ENCODE data around the gene TOB2.
"Not testable (repeated sequence)": the region's sequence is repeated elsewhere in the genome, so short reads cannot be mapped to it uniquely, and the experiment has no call there.

Gene TOB2

DNA sequence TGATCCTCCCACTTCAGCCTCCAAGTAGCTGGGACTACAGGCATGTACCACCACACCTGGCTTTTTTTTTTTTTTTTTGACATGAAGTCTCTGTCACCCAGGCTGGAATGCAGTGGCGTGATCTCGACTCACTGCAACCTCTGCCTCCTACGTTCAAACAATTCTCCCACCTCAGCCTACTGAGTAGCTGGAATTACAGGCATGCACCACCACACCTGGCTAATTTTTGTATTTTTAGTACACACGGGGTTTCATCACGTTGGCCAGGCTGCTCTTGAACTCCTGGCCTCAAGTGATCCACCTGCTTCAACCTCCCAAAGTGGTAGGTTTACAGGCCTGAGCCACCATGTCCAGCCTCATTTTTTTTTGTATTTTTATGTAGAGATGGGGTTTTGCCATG is 6.1 kb downstream of the TOB2 start:
- 100% methylated on average over 1 of the region's 5 CpGs for WGBS (ENCODE audit: insufficient coverage, insufficient read length)
- H3K4me3 ChIP-seq (ENCODE audit: low read length); H3K27ac ChIP-seq (ENCODE audit: low read length); H3K9me3 ChIP-seq (ENCODE audit: control insufficient read depth, insufficient read depth, low read length); DNase-seq (ENCODE audit: low read depth, low spot score); H3K27me3 ChIP-seq (ENCODE audit: control insufficient read depth, insufficient read depth, low read length); H3K4me1 ChIP-seq (ENCODE audit: control insufficient read depth, insufficient read depth, low read length): not testable (repeated sequence)
- H3K36me3 ChIP-seq (ENCODE audit: control insufficient read depth, insufficient read depth, low read length): peaks cover 23% of the 10 kb centered on the region

DNA sequence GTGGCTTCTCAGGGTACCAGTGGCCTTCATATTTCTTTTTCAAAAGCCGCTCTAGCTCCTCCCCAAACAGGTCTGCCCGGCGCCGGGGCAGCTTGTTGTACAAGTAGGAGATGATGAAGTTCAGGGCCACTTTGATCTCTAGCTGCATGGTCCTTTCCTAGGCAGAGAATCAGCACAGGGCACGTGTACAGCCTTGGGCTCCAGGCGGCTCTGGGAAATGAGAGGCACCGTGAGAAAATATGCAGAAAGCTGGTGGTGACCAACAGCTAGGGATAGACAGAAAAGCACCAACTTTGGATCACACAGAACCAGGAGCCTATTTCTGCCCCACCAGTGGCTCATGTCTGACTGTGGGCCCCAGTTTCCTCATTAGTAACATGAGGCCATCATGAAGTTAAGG is 9.4 kb downstream of the TOB2 start:
- peaks cover 32% of the 10 kb centered on the region for H3K36me3 ChIP-seq (ENCODE audit: control insufficient read depth, insufficient read depth, low read length)
- H3K4me3 ChIP-seq (ENCODE audit: low read length): no peak overlapping the region
- H3K27ac ChIP-seq (ENCODE audit: low read length): no peak overlapping the region
- H3K27me3 ChIP-seq (ENCODE audit: control insufficient read depth, insufficient read depth, low read length): no peaks in the 10 kb centered on the region
- no CpG with 5 or more reads among the region's 7 CpGs for WGBS (ENCODE audit: insufficient coverage, insufficient read length)
- no peaks in the 10 kb centered on the region for H3K4me1 ChIP-seq (ENCODE audit: control insufficient read depth, insufficient read depth, low read length)
- no peak for DNase-seq (ENCODE audit: low read depth, low spot score)
- no peaks in the 10 kb centered on the region for H3K9me3 ChIP-seq (ENCODE audit: control insufficient read depth, insufficient read depth, low read length)

DNA sequence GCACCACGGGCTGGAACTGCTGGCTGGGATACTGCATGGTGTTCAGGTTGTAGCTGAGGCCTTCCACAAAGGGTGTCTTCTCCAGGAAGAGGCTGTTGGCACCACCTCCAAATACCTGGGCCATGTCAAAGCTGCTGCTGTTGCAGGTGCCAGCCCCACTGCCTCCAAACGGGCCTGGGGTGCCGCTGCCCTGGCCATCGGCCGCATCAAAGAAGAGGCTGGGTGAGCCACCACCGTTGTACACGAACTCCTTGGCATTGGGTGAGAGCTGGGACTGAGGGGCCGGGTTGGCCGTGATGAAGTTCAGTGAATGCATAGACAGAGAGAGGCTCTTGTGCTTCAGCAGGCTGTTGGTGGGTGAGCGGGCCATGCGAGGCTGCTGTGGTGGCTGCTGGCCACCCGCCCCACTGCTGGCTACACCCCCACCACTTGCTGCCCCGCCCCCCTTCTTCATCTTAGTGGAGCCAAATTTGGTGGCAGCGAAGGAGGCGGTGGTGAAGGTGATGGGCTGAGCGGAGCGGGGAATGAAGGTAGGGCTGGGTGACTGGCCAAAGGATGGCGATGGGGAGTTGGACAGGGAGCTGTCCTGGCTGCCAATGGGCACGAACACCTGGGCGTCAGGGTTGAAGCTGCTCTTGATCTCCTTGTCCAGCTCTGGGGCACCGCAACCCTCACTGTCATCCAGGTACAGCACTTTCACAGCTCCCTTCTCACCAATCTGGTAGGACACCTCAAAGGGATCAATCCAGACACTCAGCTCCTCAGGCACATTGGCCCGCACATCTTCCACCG is 10.1 kb downstream of the TOB2 start:
- no peaks in the 10 kb centered on the region for H3K4me1 ChIP-seq (ENCODE audit: control insufficient read depth, insufficient read depth, low read length)
- H3K27ac ChIP-seq (ENCODE audit: low read length): no peak overlapping the region
- H3K27me3 ChIP-seq (ENCODE audit: control insufficient read depth, insufficient read depth, low read length): no peaks in the 10 kb centered on the region
- no peaks in the 10 kb centered on the region for H3K9me3 ChIP-seq (ENCODE audit: control insufficient read depth, insufficient read depth, low read length)
- WGBS (ENCODE audit: insufficient coverage, insufficient read length): no CpG with 5 or more reads among the region's 23 CpGs
- H3K36me3 ChIP-seq (ENCODE audit: control insufficient read depth, insufficient read depth, low read length): peaks cover 32% of the 10 kb centered on the region
- DNase-seq (ENCODE audit: low read depth, low spot score): no peak
- no peak overlapping the region for H3K4me3 ChIP-seq (ENCODE audit: low read length)

DNA sequence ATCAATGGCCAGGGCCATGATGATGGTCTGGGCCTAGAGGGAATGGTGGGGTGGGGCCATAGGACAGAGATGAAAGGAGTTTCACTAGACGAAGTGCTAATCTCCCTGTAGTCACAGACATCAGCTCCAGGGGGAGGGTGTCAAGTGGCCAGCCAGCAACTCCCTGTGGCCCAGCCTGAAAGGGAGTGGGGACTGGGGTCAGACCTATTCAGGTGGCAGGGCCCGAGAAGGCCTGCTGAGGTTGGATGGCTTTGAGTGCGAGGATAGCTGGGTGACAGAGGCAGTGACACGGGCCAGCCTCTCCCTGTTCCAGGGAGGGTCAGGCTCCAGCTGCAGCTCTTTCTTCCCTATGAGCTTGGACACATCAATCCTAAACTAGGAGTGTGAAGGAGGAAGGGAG is 11.0 kb downstream of the TOB2 start:
- H3K36me3 ChIP-seq (ENCODE audit: control insufficient read depth, insufficient read depth, low read length): peaks cover 32% of the 10 kb centered on the region
- H3K27ac ChIP-seq (ENCODE audit: low read length): no peak overlapping the region
- no peaks in the 10 kb centered on the region for H3K9me3 ChIP-seq (ENCODE audit: control insufficient read depth, insufficient read depth, low read length)
- no peaks in the 10 kb centered on the region for H3K4me1 ChIP-seq (ENCODE audit: control insufficient read depth, insufficient read depth, low read length)
- no peak overlapping the region for H3K4me3 ChIP-seq (ENCODE audit: low read length)
- no CpG with 5 or more reads among the region's 4 CpGs for WGBS (ENCODE audit: insufficient coverage, insufficient read length)
- DNase-seq (ENCODE audit: low read depth, low spot score): no peak
- H3K27me3 ChIP-seq (ENCODE audit: control insufficient read depth, insufficient read depth, low read length): no peaks in the 10 kb centered on the region

DNA sequence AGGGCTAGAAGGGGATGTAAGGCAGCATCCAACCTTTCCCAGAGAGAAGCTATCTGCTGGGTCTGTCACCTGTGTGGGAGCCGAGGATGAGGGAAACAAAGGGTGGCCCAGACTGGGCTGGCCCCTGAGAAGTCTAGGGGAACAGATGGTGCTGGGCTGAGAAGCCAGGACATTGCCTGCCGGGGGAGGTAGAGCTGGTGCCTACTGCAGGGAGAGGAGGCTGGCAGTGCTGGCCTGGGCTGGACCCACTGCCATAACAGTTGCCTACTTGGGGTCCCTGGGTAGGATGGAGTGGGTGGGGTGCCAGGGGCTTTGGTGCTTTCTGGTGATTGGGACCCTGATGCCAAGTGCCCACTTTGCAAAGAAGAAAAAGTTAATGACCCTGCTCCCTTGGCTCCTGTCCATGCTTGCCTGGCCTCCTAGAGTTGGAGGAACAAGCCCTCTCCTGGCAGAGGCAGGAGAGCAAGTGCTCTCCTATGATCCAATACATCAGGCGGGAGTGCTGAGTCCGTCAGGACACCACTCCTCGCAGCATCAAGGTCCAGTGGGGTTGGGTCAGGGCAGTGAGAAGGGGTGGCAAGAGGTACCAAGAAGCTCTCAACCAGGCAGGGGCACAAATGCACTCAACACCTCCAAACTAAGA is 12.1 kb downstream of the TOB2 start:
- H3K36me3 ChIP-seq (ENCODE audit: control insufficient read depth, insufficient read depth, low read length): peaks cover 32% of the 10 kb centered on the region
- H3K27ac ChIP-seq (ENCODE audit: low read length); H3K27me3 ChIP-seq (ENCODE audit: control insufficient read depth, insufficient read depth, low read length); H3K4me3 ChIP-seq (ENCODE audit: low read length); DNase-seq (ENCODE audit: low read depth, low spot score); H3K4me1 ChIP-seq (ENCODE audit: control insufficient read depth, insufficient read depth, low read length); H3K9me3 ChIP-seq (ENCODE audit: control insufficient read depth, insufficient read depth, low read length): not testable (repeated sequence)
- WGBS (ENCODE audit: insufficient coverage, insufficient read length): no CpG with 5 or more reads among the region's 5 CpGs

DNA sequence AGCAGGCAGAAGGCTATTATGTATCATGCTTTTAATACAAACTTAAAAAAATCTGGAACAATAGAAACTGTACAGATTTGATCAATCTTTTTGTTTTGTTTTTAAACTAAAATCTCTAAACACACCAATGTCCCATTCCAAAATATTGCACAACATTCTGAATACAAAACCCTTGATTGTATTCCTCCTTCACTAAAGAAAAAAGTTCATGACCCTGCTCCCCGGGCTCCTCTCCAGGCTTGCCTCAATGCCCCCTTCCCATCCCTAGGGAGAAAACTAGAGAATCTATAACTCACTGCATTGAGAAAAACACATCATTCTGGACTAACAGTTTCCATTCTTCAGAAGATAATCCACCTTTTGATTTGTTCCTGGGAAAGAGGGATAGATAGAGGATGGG is 13.1 kb downstream of the TOB2 start:
- H3K27ac ChIP-seq (ENCODE audit: low read length); DNase-seq (ENCODE audit: low read depth, low spot score); H3K27me3 ChIP-seq (ENCODE audit: control insufficient read depth, insufficient read depth, low read length); H3K4me1 ChIP-seq (ENCODE audit: control insufficient read depth, insufficient read depth, low read length); H3K9me3 ChIP-seq (ENCODE audit: control insufficient read depth, insufficient read depth, low read length); H3K4me3 ChIP-seq (ENCODE audit: low read length): not testable (repeated sequence)
- peaks cover 28% of the 10 kb centered on the region for H3K36me3 ChIP-seq (ENCODE audit: control insufficient read depth, insufficient read depth, low read length)
- WGBS (ENCODE audit: insufficient coverage, insufficient read length): no CpG with 5 or more reads among the region's 1 CpG

DNA sequence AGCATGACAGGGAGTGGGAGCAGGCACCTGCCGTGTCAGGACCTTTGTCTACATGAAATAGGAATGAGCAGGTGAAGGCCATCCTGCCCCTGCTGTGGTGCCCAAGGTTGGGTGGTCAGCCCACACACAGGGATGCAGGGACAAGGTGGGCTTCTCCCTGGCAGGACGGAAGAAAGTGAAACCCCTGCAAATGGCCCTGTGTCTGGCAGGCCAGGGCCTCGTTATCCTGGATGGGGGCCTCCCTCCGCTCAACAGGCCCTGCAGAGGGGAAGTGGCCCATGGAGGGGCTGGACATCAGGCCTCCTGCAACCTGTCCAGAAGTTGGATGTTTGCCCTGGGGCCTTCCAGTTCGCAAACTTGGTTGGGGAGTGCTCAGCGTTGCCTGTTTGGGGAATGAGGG is 14.9 kb downstream of the TOB2 start:
- peaks cover 20% of the 10 kb centered on the region for H3K36me3 ChIP-seq (ENCODE audit: control insufficient read depth, insufficient read depth, low read length)
- DNase-seq (ENCODE audit: low read depth, low spot score): no peak
- H3K27me3 ChIP-seq (ENCODE audit: control insufficient read depth, insufficient read depth, low read length): no peaks in the 10 kb centered on the region
- H3K9me3 ChIP-seq (ENCODE audit: control insufficient read depth, insufficient read depth, low read length): no peaks in the 10 kb centered on the region
- no CpG with 5 or more reads among the region's 6 CpGs for WGBS (ENCODE audit: insufficient coverage, insufficient read length)
- no peak overlapping the region for H3K4me3 ChIP-seq (ENCODE audit: low read length)
- no peaks in the 10 kb centered on the region for H3K4me1 ChIP-seq (ENCODE audit: control insufficient read depth, insufficient read depth, low read length)
- no peak overlapping the region for H3K27ac ChIP-seq (ENCODE audit: low read length)

DNA sequence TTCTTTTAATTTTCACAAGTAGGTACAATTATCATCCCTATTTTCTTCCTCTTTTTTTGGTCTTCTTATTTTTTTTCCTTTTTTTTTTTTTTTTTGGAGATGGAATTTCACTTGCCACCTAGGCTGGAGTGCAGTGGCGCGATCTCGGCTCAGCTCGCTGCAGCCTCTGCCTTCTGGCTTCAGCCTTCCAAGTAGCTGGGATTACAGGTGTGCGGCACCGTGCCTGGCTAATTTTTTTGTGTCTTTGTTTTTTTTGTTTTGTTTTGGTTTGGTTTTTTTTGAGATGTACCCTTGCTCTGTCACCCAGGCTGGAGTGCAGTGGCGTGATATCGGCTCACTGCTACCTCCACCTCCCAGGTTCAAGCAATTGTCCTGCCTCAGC is 16.7 kb downstream of the TOB2 start:
- Histone ChIP-seq H3K36me3 (ENCODE audit: control insufficient read depth, insufficient read depth, low read length) (peaks cover 3% of the 10 kb centered on the region; the same call in 1 of the 2 replicates), H3K9me3 (ENCODE audit: control insufficient read depth, insufficient read depth, low read length) (no peaks in the 10 kb centered on the region), H3K4me3 (ENCODE audit: low read length) (no peak overlapping the region), H3K27me3 (ENCODE audit: control insufficient read depth, insufficient read depth, low read length) (no peaks in the 10 kb centered on the region), H3K27ac (ENCODE audit: low read length) (no peak overlapping the region), H3K4me1 (ENCODE audit: control insufficient read depth, insufficient read depth, low read length) (no peaks in the 10 kb centered on the region)
- WGBS (ENCODE audit: insufficient coverage, insufficient read length): no CpG with 5 or more reads among the region's 8 CpGs
- DNase-seq (ENCODE audit: low read depth, low spot score): no peak

DNA sequence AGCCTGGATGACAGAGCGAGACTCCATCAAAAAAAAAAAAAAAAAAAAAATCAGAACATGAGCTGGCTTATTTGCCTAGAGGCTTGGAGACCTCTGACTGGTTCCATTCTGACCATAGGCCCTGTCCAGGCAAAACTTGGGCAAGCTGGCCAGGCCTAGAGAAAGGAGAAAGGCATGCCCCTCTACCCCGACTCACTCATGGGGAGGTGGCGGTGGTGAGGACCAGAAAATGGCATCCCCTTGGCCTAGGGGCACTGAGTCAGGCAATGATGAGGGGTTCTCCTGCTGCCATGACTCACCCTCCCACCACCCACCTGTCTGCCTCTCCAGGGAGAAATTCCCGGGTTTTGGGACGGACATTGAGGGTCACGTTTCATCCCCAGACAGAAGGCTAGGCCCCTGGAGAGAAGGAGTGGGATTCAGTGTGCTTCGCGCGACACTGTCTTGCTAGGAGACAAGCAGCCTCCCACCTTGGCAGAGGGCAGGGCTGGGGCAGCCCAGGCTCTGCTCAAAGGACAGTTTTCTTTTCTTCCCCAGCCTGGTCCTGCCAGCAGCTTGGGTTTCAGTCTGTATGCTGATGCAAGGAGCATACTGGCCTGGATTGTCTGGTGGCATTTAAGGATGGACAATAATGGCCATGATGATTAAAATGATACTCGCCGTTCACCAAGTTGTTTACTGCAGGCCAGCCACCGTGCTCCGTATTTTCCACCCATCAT is 17.2 kb downstream of the TOB2 start:
- no peaks in the 10 kb centered on the region for H3K9me3 ChIP-seq (ENCODE audit: control insufficient read depth, insufficient read depth, low read length)
- H3K4me1 ChIP-seq (ENCODE audit: control insufficient read depth, insufficient read depth, low read length): no peaks in the 10 kb centered on the region
- no peaks in the 10 kb centered on the region for H3K27me3 ChIP-seq (ENCODE audit: control insufficient read depth, insufficient read depth, low read length)
- no peak overlapping the region for H3K27ac ChIP-seq (ENCODE audit: low read length)
- no peak overlapping the region for H3K4me3 ChIP-seq (ENCODE audit: low read length)
- H3K36me3 ChIP-seq (ENCODE audit: control insufficient read depth, insufficient read depth, low read length): no peaks in the 10 kb centered on the region
- WGBS (ENCODE audit: insufficient coverage, insufficient read length): no CpG with 5 or more reads among the region's 13 CpGs
- DNase-seq (ENCODE audit: low read depth, low spot score): no peak

DNA sequence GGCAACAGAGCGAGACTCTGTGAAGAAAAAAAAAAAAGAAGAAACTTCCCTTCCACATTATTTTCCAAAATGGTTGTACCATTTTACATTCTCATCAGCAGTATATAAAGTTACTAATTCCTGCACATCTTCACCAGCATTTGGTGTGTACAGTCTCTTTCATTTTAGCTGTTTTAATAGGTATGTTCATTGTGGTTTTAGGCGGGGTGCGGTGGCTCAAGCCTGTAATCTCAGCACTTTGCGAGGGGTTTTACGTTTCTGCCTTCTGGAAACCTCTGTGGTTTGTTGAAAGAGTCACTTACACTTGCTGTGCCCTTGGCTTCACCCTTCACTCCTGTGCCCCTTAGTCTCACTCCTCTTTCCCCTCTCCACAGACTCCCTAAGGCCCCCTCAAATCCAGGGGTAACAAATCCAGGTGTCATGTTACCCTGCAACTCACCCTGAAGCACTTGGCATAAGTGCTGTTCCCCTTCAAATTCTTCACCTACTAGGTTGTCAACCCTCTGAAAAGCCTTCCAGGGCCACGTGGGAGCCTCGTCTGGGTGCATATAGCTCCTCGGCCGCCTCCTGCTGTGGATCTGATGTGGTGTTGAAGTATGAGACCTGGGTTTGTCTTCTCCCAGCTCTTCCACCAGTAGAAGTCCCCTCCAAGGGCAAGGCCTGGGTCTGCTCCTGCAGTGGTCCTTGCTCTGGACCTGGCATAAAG is 20.8 kb downstream of the TOB2 start:
- H3K36me3 ChIP-seq (ENCODE audit: control insufficient read depth, insufficient read depth, low read length): no peaks in the 10 kb centered on the region
- no CpG with 5 or more reads among the region's 9 CpGs for WGBS (ENCODE audit: insufficient coverage, insufficient read length)
- H3K27me3 ChIP-seq (ENCODE audit: control insufficient read depth, insufficient read depth, low read length): no peaks in the 10 kb centered on the region
- no peak for DNase-seq (ENCODE audit: low read depth, low spot score)
- H3K4me1 ChIP-seq (ENCODE audit: control insufficient read depth, insufficient read depth, low read length): no peaks in the 10 kb centered on the region
- no peak overlapping the region for H3K27ac ChIP-seq (ENCODE audit: low read length)
- H3K9me3 ChIP-seq (ENCODE audit: control insufficient read depth, insufficient read depth, low read length): no peaks in the 10 kb centered on the region
- no peak overlapping the region for H3K4me3 ChIP-seq (ENCODE audit: low read length)

Data from iPS DF 6.9 (cell line).